Measurements from ENCODE around the gene SNURF. TPM values are rescaled to one million over a fixed set of nuclear protein-coding genes. Genes with fewer than 3 reads are reported as not detected.
A peak's percentile ranks its signal among the peaks of the same experiment; 100 is the strongest.
"Not testable (repeated sequence)": the region's sequence is repeated elsewhere in the genome, so short reads cannot be mapped to it uniquely, and the experiment has no call there.

The SNURF gene
- 10 to 100 TPM; 24.1 to 47.9 (median 39.6) TPM for polyA plus RNA-seq (ENCODE audit: insufficient read length in 3 of 3)

- DNase-seq (ENCODE audit: low read depth in 3 of 3, low spot score in 2 of 3), result peak in 1 of 3 donors; percentile 27
Measured at GRCh38 chr15:24954783-24955530, at the start of gene SNURF, which contains the start of gene SNRPN. TSS of gene SNURF (plus strand) at chr15:24954987. CDS start at chr15:24955049, 62 bp downstream. TSS of gene SNRPN (plus strand) at chr15:24954987. CDS start at chr15:24974454, 19,467 bp downstream.

GRCh38 chr15:24916305-24917009 is 38.3 kb upstream of the SNURF start:
- no peak for DNase-seq (ENCODE audit: low read depth in 3 of 3, low spot score in 2 of 3)

GRCh38 chr15:24917431-24917830 is 37.4 kb upstream of the SNURF start:
- no peak for DNase-seq (ENCODE audit: low read depth in 3 of 3, low spot score in 2 of 3)

- DNase-seq (ENCODE audit: low read depth in 3 of 3, low spot score in 2 of 3), result no peak
Measured at GRCh38 chr15:24919446-24919845, 35.3 kb upstream of the SNURF start.

- not testable (repeated sequence) for DNase-seq (ENCODE audit: low read depth in 3 of 3, low spot score in 2 of 3)
Measured at GRCh38 chr15:24922781-24923180, 32.0 kb upstream of the SNURF start.

- DNase-seq (ENCODE audit: low read depth in 3 of 3, low spot score in 2 of 3), result no peak
Measured at GRCh38 chr15:24924153-24924552, 30.6 kb upstream of the SNURF start.

GRCh38 chr15:24924621-24925020 is 30.2 kb upstream of the SNURF start:
- DNase-seq (ENCODE audit: low read depth in 3 of 3, low spot score in 2 of 3), result no peak

GRCh38 chr15:24931874-24932732 is 22.7 kb upstream of the SNURF start:
- not testable (repeated sequence) for DNase-seq (ENCODE audit: low read depth in 3 of 3, low spot score in 2 of 3)

- no peak for DNase-seq (ENCODE audit: low read depth in 3 of 3, low spot score in 2 of 3)
Measured at GRCh38 chr15:24933716-24934115, 21.1 kb upstream of the SNURF start.

- not testable (repeated sequence) for DNase-seq (ENCODE audit: low read depth in 3 of 3, low spot score in 2 of 3)
Measured at GRCh38 chr15:24938224-24938623, 16.6 kb upstream of the SNURF start.

GRCh38 chr15:24940236-24940635 is 14.6 kb upstream of the SNURF start:
- no peak for DNase-seq (ENCODE audit: low read depth in 3 of 3, low spot score in 2 of 3)

GRCh38 chr15:24943361-24943760 is 11.4 kb upstream of the SNURF start:
- no peak for DNase-seq (ENCODE audit: low read depth in 3 of 3, low spot score in 2 of 3)

- DNase-seq (ENCODE audit: low read depth in 3 of 3, low spot score in 2 of 3), result no peak
Measured at GRCh38 chr15:24944954-24945353, 9.8 kb upstream of the SNURF start.

GRCh38 chr15:24945711-24946110 is 9.1 kb upstream of the SNURF start:
- DNase-seq (ENCODE audit: low read depth in 3 of 3, low spot score in 2 of 3), result no peak

GRCh38 chr15:24948495-24948894 is 6.3 kb upstream of the SNURF start:
- no peak for DNase-seq (ENCODE audit: low read depth in 3 of 3, low spot score in 2 of 3)

GRCh38 chr15:24955531-24955921 is 739 bp downstream of the SNURF start:
- no peak for DNase-seq (ENCODE audit: low read depth in 3 of 3, low spot score in 2 of 3)

- DNase-seq (ENCODE audit: low read depth in 3 of 3, low spot score in 2 of 3), result peak in 2 of 3 donors; percentile 52 to 65
Measured at GRCh38 chr15:24956111-24956838, 1.5 kb downstream of the SNURF start.

- no peak for DNase-seq (ENCODE audit: low read depth in 3 of 3, low spot score in 2 of 3)
Measured at GRCh38 chr15:24957691-24958090, 2.9 kb downstream of the SNURF start.

GRCh38 chr15:24961967-24962366 is 7.2 kb downstream of the SNURF start:
- no peak for DNase-seq (ENCODE audit: low read depth in 3 of 3, low spot score in 2 of 3)

GRCh38 chr15:24962880-24963279 is 8.1 kb downstream of the SNURF start:
- DNase-seq (ENCODE audit: low read depth in 3 of 3, low spot score in 2 of 3), result no peak
